D721Med (cell line): ENCODE measurements around the gene ARID3B.

Experiments
- DNase-seq: peaks from one replicate; pipeline ENCODE4 v3.0.0; 2011; ENCODE audit warnings: low spot score; ENCODE audit not compliant: insufficient read length
- FAIRE-seq: peaks from 2 replicates; lab custom pipeline; 2011; peaks lifted over from hg19 to GRCh38; lab: Jason Lieb, UNC
- CTCF ChIP-seq: IDR thresholded peaks from 2 replicates; pipeline ENCODE4 v1.5.1; 2012; ENCODE audit warnings: mild to moderate bottlenecking, control low read depth; ENCODE audit not compliant: insufficient read depth; ENCODE audit errors: missing control alignments

Gene ARID3B

GRCh38 chr15:74523982-74524381 lies 17.0 kb upstream of the ARID3B start:
- DNase-seq (no peak), FAIRE-seq (no peak)
- TF ChIP-seq CTCF = no peak

- TF ChIP-seq CTCF = no peak
- FAIRE-seq (no peak), DNase-seq (no peak)
Measured at GRCh38 chr15:74525309-74525708, 15.7 kb upstream of the ARID3B start.

- FAIRE-seq = no peak
- TF ChIP-seq CTCF = no peak
- no peak for DNase-seq
Measured at GRCh38 chr15:74525945-74526344, 15.1 kb upstream of the ARID3B start.

GRCh38 chr15:74528876-74529275 lies 12.1 kb upstream of the ARID3B start:
- TF ChIP-seq CTCF = no peak
- no peak for DNase-seq
- FAIRE-seq = no peak

- FAIRE-seq (no peak), DNase-seq (no peak)
- TF ChIP-seq CTCF = no peak
Measured at GRCh38 chr15:74529921-74530320, 11.1 kb upstream of the ARID3B start.

GRCh38 chr15:74530771-74531143 lies 10.3 kb upstream of the ARID3B start:
- no peak for DNase-seq
- no peak for FAIRE-seq
- TF ChIP-seq CTCF = no peak

GRCh38 chr15:74531144-74531811 lies 9.7 kb upstream of the ARID3B start:
- TF ChIP-seq CTCF = no peak
- FAIRE-seq (no peak), DNase-seq (no peak)
